Smooth muscle cell (in vitro differentiated cells): ENCODE results near the gene ARHGEF39. TPM values are rescaled to one million over a fixed set of nuclear protein-coding genes. Genes with fewer than 3 reads are reported as not detected.

Experiments
- DNase-seq: peaks from one replicate; lab custom pipeline; 2025; ENCODE audit not compliant: unreplicated experiment; lab: John Stamatoyannopoulos, UW
- H2AFZ ChIP-seq: fragments of 200-600 bp; sonication (generic); 2 replicates; pipeline ENCODE4 v1.6.0; 2016; ENCODE audit warnings: antibody characterized with exemption, low read depth, mild to moderate bottlenecking
- H3F3A ChIP-seq: fragments of 200-600 bp; sonication (generic); 2 replicates; pipeline ENCODE4 v1.6.0; 2017; ENCODE audit warnings: antibody characterized with exemption, low read depth
- H3K27ac ChIP-seq: fragments of 200-600 bp; sonication (generic); 2 replicates; pipeline ENCODE4 v1.5.1; 2016; ENCODE audit warnings: low read depth, mild to moderate bottlenecking
- H3K27me3 ChIP-seq: fragments of 200-600 bp; sonication (generic); 2 replicates; pipeline ENCODE4 v1.6.1; 2016; ENCODE audit warnings: low read depth, mild to moderate bottlenecking
- H3K36me3 ChIP-seq: fragments of 200-600 bp; sonication (generic); 2 replicates; pipeline ENCODE4 v1.5.1; 2016; ENCODE audit warnings: low read depth
- H3K4me1 ChIP-seq: fragments of 200-600 bp; sonication (generic); 2 replicates; pipeline ENCODE4 v1.5.1; 2016; ENCODE audit warnings: low read depth
- H3K4me2 ChIP-seq: fragments of 200-600 bp; sonication (generic); 2 replicates; pipeline ENCODE4 v1.6.0; 2016; ENCODE audit warnings: mild to moderate bottlenecking
- H3K4me3 ChIP-seq: fragments of 200-600 bp; sonication (generic); 2 replicates; pipeline ENCODE4 v1.5.1; 2016; ENCODE audit warnings: mild to moderate bottlenecking
- H3K79me2 ChIP-seq: fragments of 200-600 bp; sonication (generic); 2 replicates; pipeline ENCODE4 v1.6.0; 2016; ENCODE audit warnings: low read depth, mild to moderate bottlenecking
- H3K9ac ChIP-seq: fragments of 200-600 bp; sonication (generic); 2 replicates; pipeline ENCODE4 v1.6.0; 2016; ENCODE audit warnings: low read depth
- H3K9me3 ChIP-seq: fragments of 200-600 bp; sonication (generic); replicated peaks from 2 replicates; pipeline ENCODE4 v1.5.1; 2016; ENCODE audit warnings: low read depth
- H4K20me1 ChIP-seq: fragments of 200-600 bp; sonication (generic); 2 replicates; pipeline ENCODE4 v1.6.0; 2016; ENCODE audit warnings: low read depth
- WGBS: methylation state at CpG from one replicate; pipeline ENCODE4 v1.1.7; 2016; ENCODE audit warnings: low lambda C conversion rate; 5-methylcytosine and 5-hydroxymethylcytosine counted together
- polyA plus RNA-seq: library from polyadenylated mRNA; unstranded; fragments of >200 nt; fragmentation: Nextera tagmentation; extraction: Ambion mirVana; gene quantifications from 2 replicates; pipeline ENCODE4 v1.2.1, GENCODE V29; 2016
- total RNA-seq: library from RNA; depleted of rRNA; stranded (reverse); fragments of >200 nt; gene quantifications from 2 replicates; pipeline ENCODE4 v1.2.3, GENCODE V29; 2014
- TF ChIP-seq, protein P1 (sequence below): fragments of 200-600 bp; sonication (generic); IDR thresholded peaks from 2 replicates; pipeline ENCODE4 v1.5.1; 2017; ENCODE audit warnings: borderline replicate concordance, mild to moderate bottlenecking, antibody characterized with exemption; ENCODE audit not compliant: insufficient read depth, poor library complexity, severe bottlenecking

ARHGEF39 gene
- total and polyA plus RNA-seq, 2 experiments from 2014 or later = 1.9 to 2.1 TPM

DNA sequence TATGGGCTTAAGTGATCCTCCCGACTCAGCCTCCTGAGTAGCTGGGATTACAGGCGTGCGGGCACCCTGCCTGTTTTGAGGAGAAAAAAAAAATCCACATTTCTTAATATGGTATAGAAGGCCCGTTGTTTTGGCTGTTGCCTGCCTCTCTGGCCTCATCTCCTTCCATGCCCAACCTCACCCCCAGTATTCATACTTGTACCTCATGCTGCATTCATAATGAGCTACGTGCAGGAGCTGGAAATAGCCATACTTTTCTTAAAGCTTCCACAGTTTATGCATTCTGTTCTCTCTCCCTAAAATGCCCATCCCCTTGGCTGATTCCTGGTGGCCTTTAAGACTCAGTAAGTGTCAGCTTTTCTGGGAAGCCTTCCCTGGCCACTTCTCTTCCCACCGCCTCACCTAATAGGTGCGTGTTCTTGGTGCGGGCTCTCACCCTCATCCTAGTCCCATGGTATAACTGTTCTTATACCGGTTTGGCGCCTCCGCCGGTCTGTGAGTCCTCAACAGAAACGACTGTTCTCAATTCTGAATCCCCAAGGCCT lies 26.8 kb upstream of the ARHGEF39 start:
- Histone ChIP-seq H3K4me1 (peaks cover 18% of the 10 kb centered on the region), H3K4me3 (no peak overlapping the region), H3K9ac (no peak overlapping the region), H3F3A (peaks cover 56% of the 10 kb centered on the region), H3K27ac (peak overlapping the region; percentile 95), H2AFZ (no peak overlapping the region), H4K20me1 (peaks cover 36% of the 10 kb centered on the region), H3K79me2 (peaks cover 29% of the 10 kb centered on the region), H3K4me2 (peak overlapping the region; percentile 95), H3K27me3 (no peaks in the 10 kb centered on the region), H3K36me3 (no peaks in the 10 kb centered on the region), H3K9me3 (no peaks in the 10 kb centered on the region)
- no peak for DNase-seq
- TF ChIP-seq, protein P1, sequence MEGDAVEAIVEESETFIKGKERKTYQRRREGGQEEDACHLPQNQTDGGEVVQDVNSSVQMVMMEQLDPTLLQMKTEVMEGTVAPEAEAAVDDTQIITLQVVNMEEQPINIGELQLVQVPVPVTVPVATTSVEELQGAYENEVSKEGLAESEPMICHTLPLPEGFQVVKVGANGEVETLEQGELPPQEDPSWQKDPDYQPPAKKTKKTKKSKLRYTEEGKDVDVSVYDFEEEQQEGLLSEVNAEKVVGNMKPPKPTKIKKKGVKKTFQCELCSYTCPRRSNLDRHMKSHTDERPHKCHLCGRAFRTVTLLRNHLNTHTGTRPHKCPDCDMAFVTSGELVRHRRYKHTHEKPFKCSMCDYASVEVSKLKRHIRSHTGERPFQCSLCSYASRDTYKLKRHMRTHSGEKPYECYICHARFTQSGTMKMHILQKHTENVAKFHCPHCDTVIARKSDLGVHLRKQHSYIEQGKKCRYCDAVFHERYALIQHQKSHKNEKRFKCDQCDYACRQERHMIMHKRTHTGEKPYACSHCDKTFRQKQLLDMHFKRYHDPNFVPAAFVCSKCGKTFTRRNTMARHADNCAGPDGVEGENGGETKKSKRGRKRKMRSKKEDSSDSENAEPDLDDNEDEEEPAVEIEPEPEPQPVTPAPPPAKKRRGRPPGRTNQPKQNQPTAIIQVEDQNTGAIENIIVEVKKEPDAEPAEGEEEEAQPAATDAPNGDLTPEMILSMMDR = no peak
- WGBS = 67% methylated on average over 13 of the region's 13 CpGs

DNA sequence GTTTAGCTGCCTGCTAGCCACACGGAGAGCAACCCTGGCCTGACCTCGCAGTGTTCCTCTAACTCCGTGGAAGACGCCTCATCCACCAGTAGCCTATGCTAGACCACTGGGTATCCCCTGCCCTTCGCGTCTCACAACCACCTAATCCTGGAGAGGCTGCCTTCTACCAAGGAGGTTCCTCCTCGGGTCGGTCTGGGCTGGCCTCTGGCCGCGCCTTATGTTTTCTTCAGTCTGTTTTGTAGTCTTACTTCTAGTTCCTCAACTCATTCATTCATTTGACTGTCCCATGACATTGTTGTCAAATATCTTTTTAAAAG lies 26.3 kb upstream of the ARHGEF39 start:
- DNase-seq = no peak
- Histone ChIP-seq H3K4me3 (peak overlapping the region; percentile 70), H3K27ac (peak overlapping the region; percentile 95), H3K4me1 (peaks cover 18% of the 10 kb centered on the region), H3F3A (peaks cover 58% of the 10 kb centered on the region), H3K36me3 (no peaks in the 10 kb centered on the region), H3K79me2 (peaks cover 34% of the 10 kb centered on the region), H4K20me1 (peaks cover 40% of the 10 kb centered on the region), H3K9ac (no peak overlapping the region), H3K9me3 (no peaks in the 10 kb centered on the region), H2AFZ (no peak overlapping the region), H3K27me3 (no peaks in the 10 kb centered on the region), H3K4me2 (peak overlapping the region; percentile 95)
- TF ChIP-seq, protein P1 = no peak
- 10% methylated on average over 10 of the region's 10 CpGs for WGBS

DNA sequence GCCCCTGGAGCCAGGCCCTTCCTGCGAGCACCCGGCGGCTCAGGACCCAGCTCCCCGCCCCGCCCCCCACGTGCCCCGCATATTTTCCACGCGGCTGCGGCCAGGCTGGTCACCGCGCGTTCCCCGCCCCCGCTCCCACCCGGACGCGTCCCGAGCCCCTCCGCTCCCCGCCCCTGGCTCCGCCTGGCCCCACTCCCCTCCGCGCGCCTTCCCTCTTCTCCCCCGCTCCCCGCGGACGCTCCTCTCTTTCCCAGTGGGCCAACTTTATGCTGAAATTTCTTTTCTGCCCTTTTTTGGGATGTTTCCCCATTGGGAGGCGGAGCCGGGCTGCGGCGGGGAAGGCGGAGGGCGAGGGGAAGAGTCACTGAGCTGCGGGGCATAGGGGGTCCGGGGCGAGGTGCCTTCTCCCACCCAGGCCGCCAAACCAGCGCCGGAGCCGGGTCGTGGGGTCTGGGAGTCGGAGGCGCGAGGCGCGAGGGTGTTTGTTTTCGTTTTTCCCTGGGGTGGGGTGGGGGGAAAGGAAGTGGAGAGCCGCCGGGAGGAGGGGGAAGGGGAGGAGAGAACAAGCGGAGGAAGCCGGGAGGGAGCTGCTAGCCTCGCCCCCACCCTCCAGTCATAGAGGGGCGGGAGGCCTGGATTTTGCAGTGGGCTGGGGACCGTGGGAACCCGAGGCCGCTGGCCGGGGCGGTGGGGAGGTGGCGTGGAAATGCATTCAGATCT lies 25.8 kb upstream of the ARHGEF39 start:
- H3K9ac ChIP-seq = peak overlapping the region; percentile 90
- peak overlapping the region; percentile 95 for H3K27ac ChIP-seq
- H3K9me3 ChIP-seq = no peaks in the 10 kb centered on the region
- peak overlapping the region; percentile 70 for H3K4me3 ChIP-seq
- H3K79me2 ChIP-seq = peaks cover 35% of the 10 kb centered on the region
- H3K36me3 ChIP-seq = no peaks in the 10 kb centered on the region
- peaks cover 55% of the 10 kb centered on the region for H3F3A ChIP-seq
- TF ChIP-seq, protein P1 = no peak
- no peak overlapping the region for H2AFZ ChIP-seq
- 1% methylated on average over 14 of the region's 61 CpGs for WGBS
- DNase-seq = peak; percentile 75
- peaks cover 18% of the 10 kb centered on the region for H3K4me1 ChIP-seq
- H3K4me2 ChIP-seq = peak overlapping the region; percentile 95
- H3K27me3 ChIP-seq = no peaks in the 10 kb centered on the region
- peaks cover 40% of the 10 kb centered on the region for H4K20me1 ChIP-seq

DNA sequence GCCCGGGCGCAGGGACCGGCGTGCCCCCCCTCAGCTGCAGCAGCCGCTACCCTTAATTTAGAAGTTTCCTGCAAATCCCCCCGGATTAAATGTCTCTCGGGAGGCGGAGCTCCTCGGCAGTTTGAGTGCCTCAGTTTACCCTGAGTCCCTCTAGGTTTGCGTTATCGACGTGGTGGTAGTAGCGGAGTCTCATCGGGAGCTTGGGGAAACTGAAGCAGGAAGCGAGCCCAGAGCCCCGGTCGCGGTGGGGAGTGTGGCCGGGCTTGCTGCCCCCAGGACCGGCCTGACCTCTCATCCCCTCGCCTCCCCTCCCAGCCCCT lies 25.3 kb upstream of the ARHGEF39 start:
- Histone ChIP-seq H3K9ac (peak overlapping the region; percentile 90), H2AFZ (no peak overlapping the region), H3K27me3 (no peaks in the 10 kb centered on the region), H3K4me1 (peaks cover 18% of the 10 kb centered on the region), H3K4me3 (peak overlapping the region; percentile 70), H3K4me2 (peak overlapping the region; percentile 95), H3F3A (peaks cover 57% of the 10 kb centered on the region), H3K36me3 (no peaks in the 10 kb centered on the region), H3K9me3 (no peaks in the 10 kb centered on the region), H3K27ac (peak overlapping the region; percentile 95), H3K79me2 (peaks cover 35% of the 10 kb centered on the region), H4K20me1 (peaks cover 44% of the 10 kb centered on the region)
- no peak for DNase-seq
- WGBS = under 1% methylated on average over 12 of the region's 21 CpGs
- TF ChIP-seq, protein P1 = no peak
